GM19467 (cell line): ENCODE data around the gene CD101.
"Not testable (repeated sequence)": the region's sequence is repeated elsewhere in the genome, so short reads cannot be mapped to it uniquely, and the experiment has no call there.

Source experiments
- ATAC-seq: cut with Tn5 transposase; IDR thresholded peaks from one replicate; pipeline ENCODE4 v1.9.1; 2021; ENCODE audit warnings: mild to moderate bottlenecking, moderate library complexity; ENCODE audit not compliant: unreplicated experiment

CD101 gene, protein sequence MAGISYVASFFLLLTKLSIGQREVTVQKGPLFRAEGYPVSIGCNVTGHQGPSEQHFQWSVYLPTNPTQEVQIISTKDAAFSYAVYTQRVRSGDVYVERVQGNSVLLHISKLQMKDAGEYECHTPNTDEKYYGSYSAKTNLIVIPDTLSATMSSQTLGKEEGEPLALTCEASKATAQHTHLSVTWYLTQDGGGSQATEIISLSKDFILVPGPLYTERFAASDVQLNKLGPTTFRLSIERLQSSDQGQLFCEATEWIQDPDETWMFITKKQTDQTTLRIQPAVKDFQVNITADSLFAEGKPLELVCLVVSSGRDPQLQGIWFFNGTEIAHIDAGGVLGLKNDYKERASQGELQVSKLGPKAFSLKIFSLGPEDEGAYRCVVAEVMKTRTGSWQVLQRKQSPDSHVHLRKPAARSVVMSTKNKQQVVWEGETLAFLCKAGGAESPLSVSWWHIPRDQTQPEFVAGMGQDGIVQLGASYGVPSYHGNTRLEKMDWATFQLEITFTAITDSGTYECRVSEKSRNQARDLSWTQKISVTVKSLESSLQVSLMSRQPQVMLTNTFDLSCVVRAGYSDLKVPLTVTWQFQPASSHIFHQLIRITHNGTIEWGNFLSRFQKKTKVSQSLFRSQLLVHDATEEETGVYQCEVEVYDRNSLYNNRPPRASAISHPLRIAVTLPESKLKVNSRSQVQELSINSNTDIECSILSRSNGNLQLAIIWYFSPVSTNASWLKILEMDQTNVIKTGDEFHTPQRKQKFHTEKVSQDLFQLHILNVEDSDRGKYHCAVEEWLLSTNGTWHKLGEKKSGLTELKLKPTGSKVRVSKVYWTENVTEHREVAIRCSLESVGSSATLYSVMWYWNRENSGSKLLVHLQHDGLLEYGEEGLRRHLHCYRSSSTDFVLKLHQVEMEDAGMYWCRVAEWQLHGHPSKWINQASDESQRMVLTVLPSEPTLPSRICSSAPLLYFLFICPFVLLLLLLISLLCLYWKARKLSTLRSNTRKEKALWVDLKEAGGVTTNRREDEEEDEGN

DNA sequence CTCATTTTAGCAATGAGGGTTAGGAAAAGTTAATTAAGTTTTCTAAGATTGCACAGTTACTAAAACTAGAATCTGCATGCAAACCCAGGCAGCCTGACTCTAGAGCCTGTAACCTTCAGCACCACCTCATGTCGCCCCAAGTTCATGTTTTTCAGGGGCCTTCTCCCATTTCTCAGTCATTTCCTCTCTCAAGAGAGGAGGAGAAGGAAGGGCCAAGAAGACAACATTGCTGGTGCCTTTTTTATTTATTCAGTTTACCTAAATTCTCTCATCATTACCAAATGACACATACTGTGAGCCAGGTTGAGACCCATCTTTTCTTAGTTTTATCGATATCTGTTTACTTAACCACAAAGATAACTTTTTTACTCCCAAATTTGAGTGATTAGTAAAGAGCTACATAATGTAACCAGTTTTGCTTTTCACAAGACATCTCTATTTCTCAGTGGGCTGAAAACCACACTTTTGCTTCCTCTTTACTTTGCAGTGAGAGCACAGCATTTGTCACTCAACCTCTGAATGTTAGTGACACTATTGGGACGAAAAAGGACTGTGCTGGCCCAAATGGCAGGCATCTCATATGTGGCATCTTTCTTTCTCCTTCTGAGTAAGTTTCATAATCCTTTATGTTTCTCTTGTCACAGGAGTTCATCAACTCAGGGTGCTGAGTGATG lies at the start of gene CD101:
Gene CD101, plus strand, starts transcription at position 507 of the 674 bp plus-strand sequence. Its CDS starts 58 bp downstream, at position 565.
- ATAC-seq = peak; percentile 90

DNA sequence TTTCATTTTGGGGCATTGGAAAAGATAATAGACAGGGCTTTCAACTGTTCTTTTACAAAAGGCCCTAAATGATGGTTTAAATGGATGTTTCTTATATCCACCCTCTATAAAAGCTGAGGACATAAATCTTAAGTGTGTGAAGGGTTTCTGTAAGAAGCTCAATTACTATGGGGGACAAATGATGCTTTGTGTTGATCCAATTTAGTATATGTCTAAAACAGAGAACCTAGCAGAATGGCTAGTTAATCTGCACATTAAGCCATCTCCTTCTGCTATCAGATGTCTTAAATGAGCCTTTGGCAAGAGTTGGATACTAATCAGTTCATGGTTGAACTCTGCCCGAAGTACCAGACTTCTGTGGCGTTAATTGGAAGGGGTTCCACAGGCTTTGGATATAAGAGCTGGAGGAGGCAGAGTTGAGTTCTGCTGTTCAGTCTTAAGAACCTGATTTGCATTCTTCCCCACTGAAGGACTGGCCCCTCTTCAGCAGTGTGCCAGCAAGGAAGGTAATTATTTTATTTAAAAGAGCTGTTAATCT lies 48.8 kb upstream of the CD101 start:
- ATAC-seq = no peak

DNA sequence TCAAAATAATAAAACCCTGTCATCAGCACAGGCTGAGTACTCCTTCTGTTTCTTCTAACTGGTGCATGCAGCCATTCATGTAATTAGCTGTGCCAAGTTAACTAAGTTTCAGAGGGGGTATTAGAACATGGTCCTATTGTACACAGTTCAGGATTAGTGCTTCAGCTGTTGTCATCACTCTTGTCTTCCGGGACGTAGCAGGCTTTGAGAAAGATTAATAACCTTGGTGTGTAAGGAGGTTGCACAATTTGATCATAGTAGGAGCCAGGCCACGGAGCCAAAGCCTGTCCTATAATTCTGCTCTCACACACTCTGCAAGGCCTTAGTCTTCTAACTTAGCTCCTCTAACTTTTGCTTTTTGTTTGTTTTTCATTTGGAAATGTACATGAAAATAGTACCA lies 47.1 kb upstream of the CD101 start:
- no peak for ATAC-seq

DNA sequence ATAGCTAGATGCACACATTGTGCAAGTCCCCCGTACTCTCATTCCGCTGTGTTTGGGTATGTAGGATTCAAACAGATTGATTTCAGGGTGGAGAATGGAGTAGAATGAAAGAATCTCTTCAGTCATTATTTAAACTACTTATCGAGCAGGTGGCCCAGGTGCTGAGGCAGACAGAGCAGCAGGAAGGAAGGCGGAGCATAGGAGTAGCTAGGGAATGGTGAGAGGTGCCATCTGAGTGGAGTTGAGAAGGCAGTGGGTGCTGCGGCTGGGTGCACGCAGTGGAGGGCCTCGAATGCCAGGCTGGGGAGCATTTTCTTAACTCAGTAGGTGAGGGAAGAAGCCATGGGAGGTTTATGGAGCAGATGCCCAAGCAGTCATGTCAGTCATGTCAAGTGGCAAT lies 45.2 kb upstream of the CD101 start:
- no peak for ATAC-seq

DNA sequence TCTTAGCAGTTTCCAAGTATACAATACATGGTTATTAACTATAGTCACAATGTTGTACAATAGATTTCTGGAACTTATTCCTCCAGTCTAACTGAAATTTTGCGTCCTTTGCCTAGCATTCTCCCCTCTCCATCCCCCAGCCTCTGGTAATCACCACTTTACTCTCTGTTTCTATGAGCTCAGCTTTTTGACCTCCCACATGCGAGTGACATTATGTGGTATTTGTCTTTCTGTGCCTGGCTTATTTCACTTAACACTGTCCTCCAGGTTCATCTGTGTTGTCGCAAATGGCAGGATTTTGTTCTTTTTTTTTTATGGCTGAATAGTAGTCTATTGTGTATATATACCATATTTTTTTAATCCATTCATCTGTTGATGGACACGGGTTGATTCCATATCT lies 43.9 kb upstream of the CD101 start:
- ATAC-seq = no peak

DNA sequence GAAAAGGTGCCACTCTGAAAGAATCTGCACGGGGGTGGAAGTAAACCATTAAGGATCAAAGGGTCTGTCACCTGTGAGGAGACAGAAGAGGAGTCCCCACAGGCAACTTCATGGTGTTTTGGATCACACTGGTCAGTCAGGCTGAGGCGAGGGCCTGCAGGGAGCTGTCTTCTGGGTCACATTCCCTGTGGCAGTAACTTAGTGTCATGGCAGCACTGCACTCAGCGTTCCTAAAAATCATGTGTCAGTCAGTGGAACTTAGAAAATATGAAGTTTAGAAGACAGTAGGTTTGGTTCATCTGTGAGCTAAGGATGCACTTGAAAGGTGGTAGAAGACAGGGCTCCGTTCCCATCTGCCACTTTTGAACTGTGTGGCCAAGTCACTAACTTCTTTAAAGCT lies 43.5 kb upstream of the CD101 start:
- no peak for ATAC-seq

DNA sequence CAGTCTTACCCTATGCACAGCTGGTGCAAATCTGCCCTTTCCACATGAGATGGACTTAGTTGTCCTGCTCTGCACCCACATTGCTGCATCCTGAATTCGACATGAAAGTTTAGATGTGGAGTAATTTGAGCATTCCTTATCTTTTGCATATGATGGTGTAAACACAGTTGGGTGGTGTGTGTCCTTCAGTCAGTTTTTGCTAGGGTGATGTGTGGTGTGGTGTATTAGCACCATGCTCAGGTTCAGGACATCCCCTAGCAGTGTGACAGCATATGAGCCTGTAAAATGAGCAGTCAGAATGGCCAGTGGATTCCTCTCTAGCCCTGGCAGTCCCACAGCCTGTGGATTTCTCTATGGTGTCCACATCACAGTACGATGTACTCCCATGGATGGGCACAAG lies 42.6 kb upstream of the CD101 start:
- ATAC-seq = no peak

DNA sequence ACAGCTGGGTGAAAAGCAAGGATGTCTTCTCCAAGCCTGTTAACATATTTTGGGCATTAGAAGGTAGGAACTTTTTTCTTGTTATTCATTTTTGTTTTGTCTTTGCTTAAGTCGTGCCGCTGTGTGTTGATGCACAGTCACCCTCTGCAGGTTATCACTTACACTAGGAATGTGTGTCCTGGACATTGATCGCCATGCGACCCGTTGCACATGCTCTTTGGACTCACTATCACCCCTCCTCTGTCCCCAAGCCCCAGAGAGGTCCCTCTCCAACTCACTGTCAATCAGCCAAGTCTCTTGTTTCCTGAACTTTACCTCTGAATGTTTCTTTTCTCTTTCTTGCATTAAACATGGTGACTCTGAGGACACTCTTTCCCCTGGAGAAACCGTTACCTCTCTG lies 40.0 kb upstream of the CD101 start:
- no peak for ATAC-seq

DNA sequence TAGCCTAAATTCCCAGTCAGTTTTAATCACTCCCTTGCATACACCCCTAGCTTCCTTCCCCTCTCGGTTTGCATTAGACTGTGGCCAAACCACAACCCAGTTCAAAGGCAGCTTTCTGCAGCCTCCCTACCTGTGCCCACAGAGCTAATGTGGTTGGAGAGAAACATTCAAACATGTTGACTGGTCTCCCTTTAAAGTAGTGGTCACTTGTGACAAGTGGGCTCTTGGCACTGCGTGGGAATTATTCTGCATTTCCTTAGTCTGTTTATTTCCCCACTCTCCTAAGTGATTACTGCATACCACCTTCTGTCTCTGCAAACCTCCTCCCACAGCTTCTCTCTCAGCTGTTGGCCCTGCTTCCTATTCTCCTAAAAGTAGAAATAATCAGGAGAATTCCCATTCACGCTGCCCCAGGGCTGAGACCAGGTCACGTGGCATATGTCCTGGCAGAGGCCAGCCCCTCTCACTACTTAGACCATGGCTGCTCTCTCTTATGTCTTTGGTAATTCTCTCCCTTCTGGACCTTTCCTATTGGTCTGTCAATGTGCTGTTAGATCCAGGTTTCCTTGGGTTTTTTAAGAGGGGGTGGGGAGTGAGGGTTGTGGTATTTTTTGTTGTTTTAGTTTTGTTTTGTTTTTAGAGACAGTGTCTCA lies 38.4 kb upstream of the CD101 start:
- no peak for ATAC-seq

DNA sequence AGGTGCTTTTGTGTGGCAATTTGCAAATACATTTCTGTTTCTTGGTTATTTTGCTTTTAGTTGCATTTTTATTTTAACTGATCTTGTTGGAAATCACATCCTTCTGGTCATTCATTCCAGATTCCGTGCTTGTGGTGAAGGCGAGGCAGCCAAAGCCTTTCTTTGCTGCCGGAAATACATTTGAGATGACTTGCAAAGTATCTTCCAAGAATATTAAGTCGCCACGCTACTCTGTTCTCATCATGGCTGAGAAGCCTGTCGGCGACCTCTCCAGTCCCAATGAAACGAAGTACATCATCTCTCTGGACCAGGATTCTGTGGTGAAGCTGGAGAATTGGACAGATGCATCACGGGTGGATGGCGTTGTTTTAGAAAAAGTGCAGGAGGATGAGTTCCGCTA lies 34.8 kb upstream of the CD101 start:
- ATAC-seq = no peak

DNA sequence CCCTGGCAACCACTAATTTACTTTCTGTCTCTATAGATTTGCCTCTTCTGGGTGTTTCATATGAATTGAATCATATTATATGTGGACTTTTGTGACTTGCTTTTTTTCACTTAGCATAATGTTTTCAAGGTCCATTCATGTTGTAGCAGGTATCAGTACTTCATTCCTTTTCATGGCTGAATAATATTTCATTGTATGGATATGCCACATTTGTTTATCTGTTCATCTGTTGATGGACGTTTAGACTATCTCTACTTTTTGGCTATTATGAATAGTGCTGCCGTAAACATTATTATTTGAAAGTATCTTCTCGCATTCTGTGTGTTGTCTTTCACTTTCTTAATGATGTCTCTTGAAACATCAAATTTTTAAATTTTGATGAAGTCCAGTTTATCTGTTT lies 32.8 kb upstream of the CD101 start:
- ATAC-seq = no peak

DNA sequence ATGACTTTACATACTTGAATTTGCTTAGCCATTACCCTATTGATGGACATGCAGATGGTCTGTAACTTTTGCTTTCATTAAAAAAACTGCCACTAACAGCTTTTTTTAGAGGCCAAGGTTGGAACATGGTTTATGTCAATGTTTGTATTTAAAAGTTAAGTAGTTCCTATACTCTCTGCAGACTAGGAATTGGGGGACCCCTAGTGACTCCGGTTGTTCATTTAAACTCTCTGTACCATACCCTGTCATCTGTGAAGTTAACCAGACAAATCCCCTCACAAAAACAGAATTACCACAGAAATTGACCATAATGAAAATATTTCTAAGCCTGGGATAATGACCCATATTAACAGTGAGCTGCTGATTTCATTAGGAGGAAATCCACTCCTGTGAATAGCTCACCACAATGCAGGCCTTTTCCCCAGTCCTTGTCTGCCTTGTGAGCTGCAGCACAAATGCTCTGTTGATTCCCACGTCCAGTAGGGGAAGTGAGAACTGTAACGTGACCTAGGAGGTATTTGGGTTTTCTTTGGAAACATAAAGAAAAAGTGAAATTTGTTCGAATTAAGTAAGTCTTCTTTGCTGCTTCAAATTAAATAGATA lies 30.2 kb upstream of the CD101 start:
- no peak for ATAC-seq

DNA sequence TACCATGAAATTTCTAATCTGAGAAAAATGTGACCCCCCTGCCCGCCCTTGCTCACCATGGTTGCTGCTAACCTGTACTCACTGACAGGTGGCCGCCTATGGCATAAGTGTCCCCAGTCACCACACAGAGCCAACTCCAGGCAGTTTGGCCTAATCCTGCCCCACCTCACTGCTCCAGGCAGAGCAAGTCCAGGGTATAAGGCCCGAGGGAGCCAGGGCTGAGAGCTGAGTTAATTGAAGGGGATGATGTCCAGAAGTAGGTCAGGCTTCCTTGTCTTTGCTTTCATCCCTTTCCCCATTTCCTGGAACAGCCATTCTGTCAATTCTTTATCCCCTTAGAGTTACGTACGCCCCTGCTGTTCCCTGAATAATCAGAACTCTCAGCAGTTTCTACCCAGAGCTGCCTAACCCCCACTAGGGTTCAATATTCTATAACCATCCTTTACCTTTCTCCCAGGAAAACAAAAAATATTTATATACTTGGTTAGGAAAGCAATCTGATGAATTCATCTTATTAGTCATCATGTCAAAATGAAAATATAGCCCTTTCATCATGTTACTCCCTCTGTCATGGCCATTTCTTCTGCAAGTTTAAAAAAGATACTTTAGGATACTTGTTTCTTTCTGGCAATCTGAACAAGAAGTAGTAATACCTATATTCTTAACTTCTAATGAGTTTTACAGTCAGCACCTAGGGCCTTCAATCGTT lies 29.4 kb upstream of the CD101 start:
- no peak for ATAC-seq

DNA sequence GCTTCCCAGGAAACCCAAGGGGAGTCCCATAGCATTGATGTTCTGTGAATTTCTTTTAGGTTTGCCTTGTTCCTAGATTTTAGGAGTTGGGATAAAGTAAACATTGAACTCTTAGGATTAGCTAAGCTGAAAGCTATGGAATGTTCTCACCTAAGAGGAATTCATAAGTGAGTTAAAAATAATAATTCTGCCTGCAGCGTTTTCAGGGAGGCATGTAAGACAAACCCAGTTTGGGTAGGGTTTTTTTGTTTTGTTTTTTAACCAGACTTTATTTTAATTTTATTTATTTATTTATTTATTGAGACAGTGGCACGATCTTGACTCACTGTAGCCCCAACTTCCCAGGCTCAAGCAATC lies 28.9 kb upstream of the CD101 start:
- ATAC-seq = no peak

DNA sequence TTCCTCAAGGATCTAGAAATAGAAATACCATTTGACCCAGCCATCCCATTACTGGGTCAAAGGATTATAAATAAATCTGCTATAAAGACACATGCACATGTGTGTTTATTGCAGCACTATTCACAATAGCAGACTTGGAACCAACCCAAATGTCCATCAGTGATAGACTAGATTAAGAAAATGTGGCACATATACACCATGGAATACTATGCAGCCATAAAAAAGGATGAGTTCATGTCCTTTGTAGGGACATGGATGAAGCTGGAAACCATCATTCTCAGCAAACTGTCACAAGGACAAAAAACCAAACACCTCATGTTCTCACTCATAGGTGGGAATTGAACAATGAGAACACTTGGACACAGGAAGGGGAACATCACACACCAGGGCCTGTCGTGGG lies 21.3 kb upstream of the CD101 start:
- ATAC-seq = not testable (repeated sequence)

DNA sequence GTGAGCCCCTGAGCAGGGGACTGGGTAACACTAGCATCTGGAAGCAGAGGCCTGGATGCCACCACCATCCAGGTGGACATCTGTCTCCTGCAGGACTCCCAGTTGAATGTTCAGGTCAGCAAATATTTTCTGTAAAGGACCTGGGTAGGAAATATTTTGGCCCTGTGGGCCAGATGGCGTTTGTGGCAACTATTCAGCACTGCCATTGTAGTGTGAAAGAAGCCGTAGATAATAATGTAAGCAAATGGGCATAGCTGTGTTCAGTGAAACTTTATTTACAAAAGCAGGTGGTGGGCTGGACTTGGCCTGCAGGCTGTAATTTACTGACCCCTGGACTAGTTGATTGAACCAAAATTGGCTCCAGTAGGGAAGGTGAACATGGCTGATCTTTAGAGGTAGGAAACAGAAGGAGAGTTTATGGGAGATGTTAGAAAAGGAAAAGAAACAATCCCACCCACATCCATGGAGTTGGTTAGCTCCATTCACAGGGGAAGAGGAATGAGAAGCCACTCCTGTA lies 20.0 kb upstream of the CD101 start:
- no peak for ATAC-seq

DNA sequence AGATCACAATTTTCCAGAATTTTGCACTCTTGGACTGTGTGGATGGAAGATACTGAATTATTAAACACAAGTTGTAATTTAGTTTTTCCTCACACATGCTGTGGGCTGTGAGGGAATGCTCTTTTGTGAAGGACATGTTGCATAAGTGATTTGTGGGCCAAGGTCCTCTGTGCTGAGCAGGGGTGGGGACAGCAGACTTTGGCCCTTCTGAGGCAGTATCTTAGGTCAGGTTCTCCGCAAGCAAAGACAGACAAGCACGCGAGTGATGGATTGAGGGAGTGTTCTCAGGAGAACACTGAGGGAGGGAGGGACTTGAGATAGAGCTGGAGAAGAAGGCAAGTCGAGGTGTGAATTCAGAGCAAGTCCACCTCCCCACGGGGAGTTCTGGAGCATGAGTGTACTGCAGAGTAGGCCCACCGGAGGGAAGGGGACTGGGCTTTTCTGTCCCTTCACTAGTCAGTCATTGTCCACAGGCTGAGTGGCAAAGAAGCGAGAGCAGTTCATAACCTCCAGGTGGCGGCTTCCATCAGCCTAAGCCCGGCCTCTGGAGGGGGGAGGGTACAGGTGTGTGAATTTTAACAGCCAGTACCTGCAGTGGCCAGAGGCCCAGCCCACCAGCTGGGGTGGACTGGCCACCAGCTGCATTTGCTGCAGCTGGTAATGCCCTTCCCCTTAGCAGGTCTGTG lies 19.1 kb upstream of the CD101 start:
- ATAC-seq = no peak

DNA sequence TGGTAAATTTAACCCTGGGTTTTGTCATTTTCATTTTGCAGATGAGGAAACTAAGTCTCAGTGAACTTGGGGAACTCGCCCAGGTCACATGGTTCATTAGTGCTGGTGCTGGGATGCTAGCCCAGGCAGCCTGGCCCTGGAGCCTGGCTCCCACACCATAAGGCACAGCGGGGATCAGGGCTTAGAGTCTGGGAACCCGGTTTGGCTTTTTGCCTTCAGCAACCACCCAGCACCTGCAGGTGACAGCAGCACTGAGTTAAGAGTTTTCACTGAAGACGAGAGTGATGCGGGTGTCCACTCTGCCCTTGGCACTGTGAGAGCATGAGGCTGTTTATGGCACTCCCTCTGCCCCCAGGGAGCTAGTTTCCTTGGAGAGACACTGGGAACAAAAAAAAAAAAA lies 18.4 kb upstream of the CD101 start:
- no peak for ATAC-seq

DNA sequence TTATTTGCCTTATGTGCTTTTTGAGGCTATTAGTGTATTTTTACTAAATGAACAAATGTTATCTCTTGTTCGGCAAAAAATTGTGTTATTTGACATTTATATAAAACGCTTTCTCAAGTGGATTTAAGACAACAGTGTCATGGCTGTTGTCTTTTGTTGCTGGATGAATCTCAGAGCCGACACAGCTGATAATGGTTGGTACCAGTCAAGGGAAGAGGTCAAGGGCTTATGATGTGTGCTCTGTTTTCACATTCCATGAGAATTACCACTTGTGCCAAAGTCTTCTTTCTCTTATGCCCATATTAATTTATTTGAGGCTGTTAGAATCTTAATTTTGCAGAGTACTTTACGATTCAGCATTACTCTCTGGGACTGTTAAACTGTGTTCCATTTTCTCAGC lies 17.9 kb upstream of the CD101 start:
- ATAC-seq = no peak
